ENCODE data around the gene SH3GL2. TPM values are rescaled to one million over a fixed set of nuclear protein-coding genes. Genes with fewer than 3 reads are reported as not detected.

SH3GL2 gene
- total and polyA plus RNA-seq, 10 donors: 0.02 TPM; not detected in 9

GRCh38 chr9:17614250-17614649 lies 35.4 kb downstream of the SH3GL2 start:
- TF ChIP-seq CTCF (IDR thresholded peaks at IDR 0.05 in 8 of 11, conservative IDR thresholded peaks at IDR 0.05 in 3 of 11): no peak
- TF ChIP-seq POLR2A (IDR thresholded peaks at IDR 0.05): no peak
- TF ChIP-seq POLR2AphosphoS5 (IDR thresholded peaks at IDR 0.05): no peak
- WGBS, 5 donors: 78 to 92% (median 84%) methylated on average over 1 of the region's 1 CpG
- intact Hi-C loops (cut with DNase I; ENCODE audit: low total_unique reads): no loop called here

GRCh38 chr9:17614903-17615302 lies 36.0 kb downstream of the SH3GL2 start:
- Histone ChIP-seq H3K27ac (no peak overlapping the region), H3K27me3 (replicated peaks in 1 of 7) (no peaks in the 10 kb centered on the region), H3K4me1 (no peaks in the 10 kb centered on the region), H3K9me3 (no peaks in the 10 kb centered on the region), H3K4me3 (no peak overlapping the region), H3K36me3 (no peaks in the 10 kb centered on the region)
- DNase-seq: no peak
- 54 to 77% (median 61%) methylated on average over 3 to 4 of the region's 4 CpGs for WGBS, 5 donors
- intact Hi-C loops (cut with DNase I; ENCODE audit: low total_unique reads): no loop called here
- TF ChIP-seq POLR2A (IDR thresholded peaks at IDR 0.05) (no peak), POLR2AphosphoS5 (IDR thresholded peaks at IDR 0.05) (no peak), CTCF (IDR thresholded peaks at IDR 0.05 in 8 of 11, conservative IDR thresholded peaks at IDR 0.05 in 3 of 11) (no peak)

More at GRCh38 chr9:17614250-17614649, 35.4 kb downstream of the SH3GL2 start:
- DNase-seq: no peak
- no peaks in the 10 kb centered on the region for H3K4me1 ChIP-seq
- H3K9me3 ChIP-seq: no peaks in the 10 kb centered on the region
- no peaks in the 10 kb centered on the region for H3K36me3 ChIP-seq
- H3K27me3 ChIP-seq (replicated peaks in 1 of 7): no peaks in the 10 kb centered on the region
- H3K4me3 ChIP-seq: no peak overlapping the region
- H3K27ac ChIP-seq: no peak overlapping the region

- H3K27ac ChIP-seq: no peak overlapping the region
- no peaks in the 10 kb centered on the region for H3K4me1 ChIP-seq
- no peak overlapping the region for H3K4me3 ChIP-seq
- H3K27me3 ChIP-seq (replicated peaks in 1 of 7): no peaks in the 10 kb centered on the region
- intact Hi-C loops (cut with DNase I; ENCODE audit: low total_unique reads): no loop called here
- H3K36me3 ChIP-seq: no peaks in the 10 kb centered on the region
- WGBS, 5 donors: 82 to 92% (median 85%) methylated on average over 4 of the region's 4 CpGs
- no peaks in the 10 kb centered on the region for H3K9me3 ChIP-seq
- no peak for DNase-seq
- no peak for TF ChIP-seq CTCF (IDR thresholded peaks at IDR 0.05 in 8 of 11, conservative IDR thresholded peaks at IDR 0.05 in 3 of 11)
Measured at GRCh38 chr9:17622141-17622540, 43.3 kb downstream of the SH3GL2 start.

- 64 to 81% (median 68%) methylated on average over 5 to 6 of the region's 6 CpGs for WGBS, 5 donors
- DNase-seq: no peak
- intact Hi-C loops (cut with DNase I; ENCODE audit: low total_unique reads): no loop called here
- Histone ChIP-seq H3K36me3 (no peaks in the 10 kb centered on the region), H3K4me1 (no peaks in the 10 kb centered on the region), H3K4me3 (no peak overlapping the region), H3K27me3 (replicated peaks in 1 of 7) (no peaks in the 10 kb centered on the region), H3K27ac (no peak overlapping the region), H3K9me3 (no peaks in the 10 kb centered on the region)
- TF ChIP-seq POLR2A (IDR thresholded peaks at IDR 0.05) (no peak), CTCF (IDR thresholded peaks at IDR 0.05 in 8 of 11, conservative IDR thresholded peaks at IDR 0.05 in 3 of 11) (no peak), POLR2AphosphoS5 (IDR thresholded peaks at IDR 0.05) (no peak)
Measured at GRCh38 chr9:17622749-17623148, 43.9 kb downstream of the SH3GL2 start.
